GM11168 (cell line): ENCODE results near the gene TSPAN9.

Experiments used
- in situ Hi-C: fragments of 300-500 bp; cut with MboI; formaldehyde crosslinking; loops from one replicate; pipeline ENCODE4 v1.12.0; 2022; ENCODE audit warnings: low sequenced_read_pairs; ENCODE audit not compliant: unreplicated experiment

The TSPAN9 gene

DNA sequence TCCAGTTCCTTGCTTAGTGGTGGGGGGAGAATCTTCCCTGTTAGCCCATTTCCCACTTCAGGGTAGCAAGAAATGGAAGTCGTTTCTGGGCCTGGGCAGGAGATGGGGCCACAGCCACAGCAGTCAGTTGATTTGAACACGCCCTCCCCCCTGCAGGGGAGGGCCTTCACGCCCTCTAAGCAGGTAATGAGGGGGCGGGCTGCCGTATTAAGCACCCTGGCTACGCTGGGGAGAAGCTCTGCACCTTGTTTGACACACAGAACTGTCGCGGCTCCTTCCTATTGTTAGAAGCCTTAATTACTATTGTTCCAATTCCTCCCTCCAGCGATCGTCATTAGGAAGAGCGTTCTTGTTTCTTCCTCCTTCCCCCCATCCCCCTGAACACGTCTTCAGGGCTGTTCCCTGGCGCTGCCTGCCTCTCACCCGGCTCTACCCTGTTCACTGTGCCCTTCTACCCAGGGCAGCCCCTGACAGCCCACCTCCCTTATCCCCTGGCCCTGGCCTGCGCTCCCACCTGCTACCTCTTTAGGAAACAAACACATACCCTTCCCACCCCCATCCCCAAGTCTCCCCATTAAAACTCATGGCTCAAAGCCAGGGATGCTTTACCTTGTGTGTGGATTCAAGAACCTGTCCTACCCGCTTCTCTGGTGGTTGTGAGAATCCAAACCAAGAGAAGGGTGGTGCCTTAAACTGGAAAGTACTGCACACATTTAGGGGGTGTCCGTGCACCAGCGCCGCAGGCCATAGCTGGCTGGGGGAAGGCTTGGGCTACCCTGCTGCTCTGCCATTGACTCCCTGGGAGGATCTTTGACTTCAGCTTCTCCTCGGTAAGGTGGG lies 137.6 kb downstream of the TSPAN9 start:
- in situ Hi-C loops: no loop called here

GRCh38 chr12:3215410-3215975 lies 138.3 kb downstream of the TSPAN9 start:
- in situ Hi-C loops: no loop called here

- in situ Hi-C loops: no loop called here
Measured at GRCh38 chr12:3216097-3216496, 138.9 kb downstream of the TSPAN9 start.

GRCh38 chr12:3216726-3217682 lies 139.8 kb downstream of the TSPAN9 start:
- in situ Hi-C loops: no loop called here

DNA sequence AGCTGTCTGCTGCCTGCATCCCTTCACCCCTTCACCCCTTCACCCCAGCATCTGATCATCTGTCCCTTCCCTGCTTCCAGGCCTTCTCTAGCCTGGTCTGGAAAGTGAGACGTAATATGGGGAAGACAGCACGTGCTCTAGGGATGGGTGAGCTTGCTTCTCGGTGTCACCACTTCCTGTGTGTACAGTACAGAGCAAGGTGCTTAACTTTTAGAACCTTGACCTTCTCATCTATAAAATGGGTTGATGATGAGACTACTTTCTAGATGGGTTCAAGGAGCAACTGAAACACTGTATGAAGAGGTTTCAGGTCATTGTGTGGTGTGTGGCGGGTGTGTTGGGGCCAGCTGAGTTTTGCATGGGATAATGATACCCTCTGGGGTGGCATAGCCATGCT lies 140.5 kb downstream of the TSPAN9 start:
- in situ Hi-C loops: no loop called here

- in situ Hi-C loops: no loop called here
Measured at GRCh38 chr12:3218228-3219171, 141.3 kb downstream of the TSPAN9 start.

- in situ Hi-C loops: no loop called here
Measured at GRCh38 chr12:3219233-3219632, 142.1 kb downstream of the TSPAN9 start.

DNA sequence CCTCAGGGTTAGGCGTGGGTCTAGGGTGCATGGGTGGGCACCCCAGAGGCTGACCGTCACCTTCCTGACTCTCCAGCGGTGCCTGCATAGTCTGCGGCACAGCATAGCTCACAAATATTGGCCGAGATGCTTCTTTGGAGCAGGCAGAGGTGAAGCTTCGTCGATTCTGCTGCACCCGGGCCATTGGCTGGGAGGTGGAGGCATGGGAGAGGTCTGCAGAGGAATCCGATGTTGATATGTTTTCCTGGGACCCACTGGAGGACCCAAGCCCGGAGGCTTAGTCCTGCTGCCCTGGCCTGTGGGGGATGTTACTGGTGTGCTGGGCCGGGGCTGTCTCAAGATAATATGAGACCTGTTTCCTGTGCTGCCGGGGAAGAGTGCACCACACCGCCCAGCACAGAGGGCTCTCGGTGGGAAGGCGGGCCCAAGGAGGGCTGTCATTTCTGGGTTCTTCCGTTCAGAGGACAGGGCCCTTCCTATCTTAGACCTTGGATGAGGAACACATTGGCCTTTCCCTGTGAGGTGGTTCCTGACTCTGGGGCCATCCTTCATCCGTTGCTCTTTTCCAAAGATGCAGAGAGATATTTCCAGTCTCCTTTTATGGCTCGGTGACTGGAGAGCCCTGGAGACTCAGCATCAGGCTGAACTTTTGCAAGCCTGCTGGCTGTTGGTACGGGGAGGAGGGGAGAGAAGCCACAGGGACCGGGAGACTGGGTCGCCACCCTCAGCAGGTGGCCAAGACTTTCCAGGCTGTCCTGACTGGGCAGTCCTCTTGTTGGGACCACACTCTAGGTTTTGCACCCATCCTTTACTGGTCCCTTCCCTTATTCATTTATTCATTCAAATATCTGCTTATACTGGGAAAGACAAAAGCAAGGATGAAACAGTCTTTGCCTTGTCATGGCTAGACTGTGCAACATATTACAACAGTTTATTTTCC lies 143.5 kb downstream of the TSPAN9 start:
- in situ Hi-C loops: no loop called here

GRCh38 chr12:3222306-3222705 lies 145.1 kb downstream of the TSPAN9 start:
- in situ Hi-C loops: no loop called here

DNA sequence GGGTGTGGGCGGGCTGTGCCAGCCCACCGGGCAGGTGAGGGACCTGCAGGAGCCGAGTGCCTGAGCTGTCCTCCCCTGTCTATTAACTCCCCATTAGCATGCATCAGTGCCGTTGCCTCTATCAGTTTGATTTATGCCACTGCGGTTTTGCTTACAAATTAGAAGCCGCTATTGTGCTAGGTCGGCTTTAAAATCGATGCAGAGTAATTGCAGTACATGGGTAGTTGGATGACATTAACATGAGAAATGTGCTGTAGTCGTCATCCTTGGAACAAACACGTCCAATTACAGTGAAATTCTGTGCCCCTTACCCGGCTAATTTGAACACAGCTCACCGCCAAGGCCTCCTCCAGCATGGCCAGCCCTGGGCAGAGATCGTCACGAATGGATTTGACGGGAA lies 145.8 kb downstream of the TSPAN9 start:
- in situ Hi-C loops: no loop called here

DNA sequence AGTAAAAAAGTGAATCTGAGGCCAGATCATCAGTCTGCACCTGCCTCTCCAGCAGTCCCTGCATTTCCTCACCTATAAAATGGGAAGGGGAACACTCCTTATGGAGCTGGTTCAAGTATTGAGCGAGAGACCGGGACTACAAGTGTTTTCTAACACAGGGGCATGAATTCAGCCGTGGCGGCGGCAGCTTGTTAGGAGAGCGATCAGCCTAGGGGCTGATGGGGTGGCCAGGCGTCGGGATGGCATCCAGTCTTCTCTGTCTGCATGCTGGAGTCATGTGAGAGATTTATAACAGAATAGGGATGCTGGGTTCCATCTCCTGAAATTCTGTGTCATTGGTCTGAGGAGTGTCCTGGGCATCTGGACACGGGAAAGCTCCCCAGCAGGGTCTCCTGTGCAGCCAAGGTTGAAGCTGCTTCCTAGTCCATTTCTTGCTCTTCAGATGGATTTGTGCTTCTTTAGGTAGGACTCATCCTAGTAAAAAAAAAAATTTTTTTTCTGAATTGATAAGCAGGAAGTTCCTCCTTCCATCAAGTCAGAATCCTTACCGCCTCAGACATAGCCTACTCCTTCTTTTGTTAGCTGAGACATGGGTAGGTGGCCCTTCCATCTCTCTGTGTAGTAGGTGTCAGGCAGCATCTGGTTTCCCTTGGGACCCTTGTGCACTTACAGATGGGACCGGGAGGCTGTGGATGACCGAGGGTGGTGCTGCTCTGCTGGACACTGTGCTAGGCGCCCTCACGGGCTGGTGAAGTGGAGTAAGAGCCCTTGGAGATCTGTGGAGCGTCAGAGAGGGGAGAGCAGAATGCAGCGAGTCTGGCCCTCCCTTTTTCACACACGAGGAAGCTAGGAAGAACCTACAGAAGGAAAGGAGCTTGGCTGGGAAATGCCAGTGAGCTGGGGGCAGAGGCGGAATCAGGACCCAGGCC lies 146.7 kb downstream of the TSPAN9 start:
- in situ Hi-C loops: no loop called here

DNA sequence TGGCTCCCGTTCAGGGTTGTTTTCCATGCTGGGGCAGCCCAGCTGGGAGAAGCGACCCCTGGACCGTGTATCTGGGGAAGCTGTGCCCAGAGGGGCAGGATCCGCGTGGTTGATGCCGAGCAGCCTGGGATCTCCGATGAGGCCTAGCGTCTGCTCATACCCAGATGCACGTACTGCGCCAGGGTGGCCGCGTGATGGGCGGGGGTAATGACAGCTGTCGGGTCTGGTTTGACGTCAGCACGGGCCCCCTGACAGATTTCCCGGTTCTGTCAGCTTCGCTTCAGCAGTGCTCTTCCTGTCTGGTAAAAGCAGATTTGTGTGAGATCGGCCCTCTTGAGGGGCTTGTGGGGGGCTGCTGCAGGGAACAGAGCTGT lies 147.3 kb downstream of the TSPAN9 start:
- in situ Hi-C loops: no loop called here

- in situ Hi-C loops: no loop called here
Measured at GRCh38 chr12:3225154-3225795, 148.1 kb downstream of the TSPAN9 start.

DNA sequence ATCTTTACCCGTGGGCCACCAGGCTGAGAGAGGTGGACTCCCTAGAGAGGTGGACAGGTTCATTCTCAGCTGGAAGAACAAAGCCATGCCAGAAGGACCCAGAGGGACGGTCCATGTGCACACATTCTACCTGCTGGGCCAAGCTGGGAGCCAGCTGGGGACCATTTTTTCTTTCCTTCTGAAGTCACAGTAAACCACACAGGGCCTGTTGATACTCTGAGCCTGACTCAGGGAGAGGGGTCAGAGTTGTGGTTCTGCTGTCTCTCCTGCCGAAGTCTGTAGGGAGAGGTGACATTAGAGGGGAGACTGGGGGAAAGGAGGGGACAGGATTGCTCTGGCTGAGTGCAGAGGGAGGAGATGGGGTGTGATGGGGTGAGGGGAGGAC lies 148.6 kb downstream of the TSPAN9 start:
- in situ Hi-C loops: no loop called here

DNA sequence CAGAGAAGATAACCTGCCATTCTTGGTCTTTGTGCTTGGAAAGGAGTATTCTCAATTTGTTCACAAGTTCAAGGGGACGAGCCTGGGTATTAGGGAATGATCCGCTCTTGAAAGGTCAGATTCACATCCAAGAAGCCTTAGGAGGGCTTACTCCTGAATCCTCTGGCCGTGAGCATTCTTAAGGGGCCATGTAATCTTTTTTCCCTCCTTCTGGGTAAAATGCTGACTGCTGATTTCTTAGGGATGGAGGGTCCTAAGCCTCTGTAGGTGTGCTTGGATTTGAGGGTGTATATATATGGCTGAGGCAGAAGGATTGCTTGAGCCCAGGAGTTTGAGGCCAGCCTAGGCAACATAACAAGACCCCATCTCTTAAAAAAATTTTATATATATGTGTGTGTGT lies 149.1 kb downstream of the TSPAN9 start:
- in situ Hi-C loops: no loop called here

GRCh38 chr12:3227076-3227975 lies 150.1 kb downstream of the TSPAN9 start:
- in situ Hi-C loops: no loop called here
